GM19372 (cell line): ENCODE results near the gene SULT1A2.
"Not testable (repeated sequence)": the region's sequence is repeated elsewhere in the genome, so short reads cannot be mapped to it uniquely, and the experiment has no call there.

ENCODE experiments used
- ATAC-seq: cut with Tn5 transposase; IDR thresholded peaks from one replicate; pipeline ENCODE4 v1.9.1; 2021; ENCODE audit warnings: mild to moderate bottlenecking, low read depth, moderate library complexity; ENCODE audit not compliant: unreplicated experiment

SULT1A2 gene

GRCh38 chr16:28596840-28597691 is at the start of gene SULT1A2:
Gene SULT1A2 (minus strand): TSS chr16:28597050. CDS start chr16:28595930, 1,120 bp downstream.
- ATAC-seq: no peak

DNA sequence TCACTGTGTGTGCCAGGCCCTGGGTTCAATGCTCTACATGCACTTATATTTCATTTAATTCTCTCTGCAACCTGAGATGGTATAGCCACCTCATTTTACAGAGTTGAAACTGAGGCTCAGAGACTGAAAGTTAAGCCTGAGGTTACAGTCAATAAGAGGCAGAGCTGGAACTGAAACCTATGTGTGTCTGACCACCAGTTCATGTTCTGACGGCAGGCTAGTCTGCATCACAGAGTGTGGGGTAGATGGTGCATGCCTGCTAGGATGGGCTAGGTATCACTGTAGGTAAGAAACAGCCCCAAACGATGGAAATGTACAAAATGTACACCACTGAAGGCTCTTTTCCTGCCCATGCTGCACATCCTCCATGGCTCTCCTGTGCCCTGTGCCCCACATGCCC is 43.1 kb upstream of the SULT1A2 start:
- ATAC-seq: not testable (repeated sequence)

GRCh38 chr16:28638359-28638758 is 41.5 kb upstream of the SULT1A2 start:
- not testable (repeated sequence) for ATAC-seq

- not testable (repeated sequence) for ATAC-seq
Measured at GRCh38 chr16:28637765-28638164, 40.9 kb upstream of the SULT1A2 start, which contains the start of gene NPIPB8. Gene NPIPB8 (plus strand): TSS chr16:28638065. CDS start chr16:28638361, 296 bp downstream.

DNA sequence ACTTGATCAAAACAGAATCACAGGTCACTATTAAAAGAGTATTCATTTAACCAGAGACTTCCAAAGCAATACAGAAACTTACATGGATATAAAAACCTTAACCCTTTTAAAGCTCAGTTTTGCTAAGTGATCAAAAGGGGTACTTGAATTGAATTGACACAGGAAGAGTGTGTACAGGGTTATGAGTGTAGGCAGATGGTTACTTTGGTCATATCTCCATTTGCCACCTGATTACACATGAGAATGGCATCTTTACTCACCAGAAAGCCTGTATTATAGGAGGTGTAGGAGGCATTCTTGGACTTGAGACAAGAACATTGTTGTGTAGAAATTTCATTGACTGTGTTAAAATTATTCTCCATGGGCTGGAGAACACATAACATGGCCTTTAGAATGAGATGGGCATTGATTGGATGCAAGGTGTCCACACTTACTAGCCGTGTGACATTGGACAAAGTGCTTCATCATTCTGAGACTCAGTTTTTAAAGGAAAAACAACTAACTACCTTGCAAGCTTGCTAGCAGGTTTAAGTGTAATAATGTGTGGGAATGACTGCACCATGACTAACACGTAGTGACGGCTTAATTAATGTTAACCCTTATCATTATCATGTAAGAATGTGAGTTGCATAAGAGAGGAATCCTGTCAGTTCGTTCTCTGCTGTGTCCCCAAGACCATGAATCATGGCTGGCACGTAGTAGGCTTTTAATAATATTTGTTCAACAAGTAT is 39.4 kb upstream of the SULT1A2 start:
- ATAC-seq: not testable (repeated sequence)

DNA sequence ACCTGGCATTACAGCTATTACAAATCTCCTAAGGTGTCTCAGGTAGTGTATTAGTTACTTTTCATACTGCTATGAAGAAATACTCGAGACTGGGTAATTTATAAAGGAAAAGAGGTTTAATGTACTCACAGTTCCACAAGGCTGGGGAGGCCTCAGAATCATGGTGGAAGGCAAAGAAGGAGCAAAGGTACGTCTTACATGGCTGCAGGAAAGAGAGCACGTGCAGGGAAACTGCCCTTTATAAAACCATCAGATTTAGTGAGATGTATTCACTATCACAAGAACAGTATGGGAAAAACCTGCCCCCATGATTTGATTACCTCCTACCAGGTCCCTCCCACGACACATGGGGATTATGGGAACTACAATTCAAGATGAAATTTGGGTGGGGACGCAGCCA is 34.1 kb upstream of the SULT1A2 start:
- not testable (repeated sequence) for ATAC-seq

- ATAC-seq: no peak
Measured at GRCh38 chr16:28623172-28623711, 26.4 kb upstream of the SULT1A2 start.

- ATAC-seq: not testable (repeated sequence)
Measured at GRCh38 chr16:28622532-28623171, 25.8 kb upstream of the SULT1A2 start.

- no peak for ATAC-seq
Measured at GRCh38 chr16:28621481-28622155, 24.8 kb upstream of the SULT1A2 start.

DNA sequence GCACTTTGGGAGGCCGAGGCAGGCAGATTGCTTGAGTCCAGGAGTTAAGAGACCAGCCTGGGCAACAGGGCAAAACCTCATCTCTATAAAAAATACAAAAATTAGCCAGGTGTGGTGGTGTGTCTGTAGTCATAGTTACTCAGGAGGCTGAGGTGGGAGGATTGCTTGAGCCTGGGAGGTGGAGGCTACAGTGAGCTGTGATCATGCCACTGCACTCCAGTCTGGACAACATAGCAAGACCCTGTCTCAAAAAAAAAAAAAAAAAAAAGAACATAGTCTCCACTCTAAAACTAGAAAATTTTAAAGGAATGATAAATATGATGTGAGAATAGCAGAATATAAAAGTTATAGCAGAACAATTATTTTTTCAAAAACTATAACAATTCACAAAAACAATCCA is 23.5 kb upstream of the SULT1A2 start:
- not testable (repeated sequence) for ATAC-seq

GRCh38 chr16:28617874-28618273 is 21.0 kb upstream of the SULT1A2 start:
- no peak for ATAC-seq

GRCh38 chr16:28616636-28617035 is 19.8 kb upstream of the SULT1A2 start:
- no peak for ATAC-seq

- not testable (repeated sequence) for ATAC-seq
Measured at GRCh38 chr16:28616224-28616577, 19.4 kb upstream of the SULT1A2 start.

GRCh38 chr16:28615486-28616223 is 18.8 kb upstream of the SULT1A2 start:
- ATAC-seq: not testable (repeated sequence)

- not testable (repeated sequence) for ATAC-seq
Measured at GRCh38 chr16:28614561-28614960, 17.7 kb upstream of the SULT1A2 start.

DNA sequence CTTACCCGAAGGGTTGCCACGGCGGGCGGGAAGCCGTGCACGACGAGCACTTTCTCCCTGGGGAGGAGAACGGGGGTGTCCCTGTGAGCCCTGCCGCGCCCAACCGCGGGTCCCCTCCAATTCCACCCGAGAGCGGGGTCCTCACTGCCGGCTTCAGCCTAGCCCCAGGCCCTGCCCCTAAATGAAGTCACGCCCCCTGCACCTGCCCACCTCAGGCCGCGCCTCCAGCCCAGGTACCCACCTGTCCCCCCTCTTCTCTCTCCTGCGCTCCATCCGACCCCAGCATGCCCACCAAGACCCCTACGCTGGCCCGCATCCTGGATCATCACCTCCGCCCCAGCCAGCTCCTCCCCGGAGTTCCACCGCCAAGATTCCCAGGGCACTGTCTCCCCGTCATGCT is 17.1 kb upstream of the SULT1A2 start:
- ATAC-seq: not testable (repeated sequence)

GRCh38 chr16:28612359-28613280 is 15.8 kb upstream of the SULT1A2 start:
- ATAC-seq: not testable (repeated sequence)

DNA sequence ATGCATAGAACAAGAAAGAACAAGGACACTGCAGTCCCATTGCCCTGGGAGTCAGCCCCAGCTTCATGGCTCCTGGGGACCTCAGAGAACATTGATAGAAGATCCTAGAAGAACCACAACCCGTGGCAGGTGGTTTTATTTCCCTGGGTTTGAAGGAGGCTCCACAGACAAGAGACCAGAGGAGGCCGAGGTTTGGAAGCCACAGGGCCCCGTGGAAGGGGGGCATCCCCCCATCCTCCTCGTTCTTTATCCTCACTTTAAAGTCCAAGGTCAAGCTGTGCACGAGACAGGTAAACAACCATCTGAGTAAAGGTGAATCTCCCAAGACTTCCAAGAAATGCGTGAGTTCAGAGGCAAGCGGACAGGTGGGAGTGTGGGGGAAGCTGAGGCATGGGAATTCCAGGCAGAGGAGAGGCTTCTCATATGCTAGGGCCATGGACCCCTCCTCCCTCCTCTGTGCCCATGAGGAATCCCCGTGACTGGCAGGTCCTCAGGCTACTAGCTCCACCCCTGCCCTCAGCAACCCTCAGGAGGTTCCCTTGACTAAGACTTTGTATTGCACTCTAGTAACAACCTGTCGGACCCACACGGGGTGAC is 13.8 kb upstream of the SULT1A2 start:
- ATAC-seq: no peak
